Activated T-helper 1 cell treated with anti-CD3 and anti-CD28 coated beads, Interleukin-2, amount 50 U/mL, for 16 hours (primary cell): ENCODE data around the gene RAET1L.
"Not testable (repeated sequence)": the region's sequence is repeated elsewhere in the genome, so short reads cannot be mapped to it uniquely, and the experiment has no call there.

ENCODE experiments used
- DNase-seq, 2 donors: peaks; one replicate each; pipeline ENCODE4 v3.0.0-alpha.2; 2020; ENCODE audit warnings: low read depth in 1 of 2, low spot score in 1 of 2

The RAET1L gene

DNA sequence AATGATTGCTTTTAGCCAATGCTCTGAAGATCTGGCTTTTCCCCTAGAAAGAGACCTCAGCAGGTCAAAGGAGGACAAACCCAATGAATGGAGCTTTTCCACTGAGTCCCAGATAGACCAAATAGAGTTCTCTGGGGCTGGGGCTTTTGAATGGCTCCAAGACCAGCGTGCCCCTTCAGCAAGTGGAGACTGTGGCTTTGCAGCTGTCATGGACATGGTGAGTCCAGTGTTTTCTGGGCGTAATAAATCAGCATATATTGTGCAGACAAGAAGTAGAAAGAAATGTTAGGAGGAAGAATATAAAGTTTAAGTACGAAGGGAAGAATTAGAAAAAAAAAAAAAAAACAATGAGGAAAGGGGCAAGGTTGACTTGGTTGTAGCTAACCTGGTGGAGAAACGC, 33.5 kb downstream of the RAET1L start:
- no peak for DNase-seq

DNA sequence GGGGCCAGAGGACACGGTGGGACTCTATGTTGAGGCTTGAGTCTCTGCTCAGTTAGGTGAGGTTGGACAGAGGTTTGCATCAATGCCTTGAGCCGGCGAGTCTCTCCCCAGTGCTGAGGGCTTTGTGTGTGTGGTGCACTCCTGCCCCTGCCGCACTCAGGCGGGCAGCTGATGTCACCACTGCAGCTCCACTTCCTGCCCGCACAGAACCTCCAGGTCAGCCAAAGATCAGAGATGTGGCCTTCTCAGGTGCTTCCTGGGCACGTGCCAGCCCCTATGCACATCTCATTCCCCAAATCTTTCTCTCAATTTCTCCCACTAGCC, 33.9 kb downstream of the RAET1L start:
- DNase-seq = not testable (repeated sequence)

DNA sequence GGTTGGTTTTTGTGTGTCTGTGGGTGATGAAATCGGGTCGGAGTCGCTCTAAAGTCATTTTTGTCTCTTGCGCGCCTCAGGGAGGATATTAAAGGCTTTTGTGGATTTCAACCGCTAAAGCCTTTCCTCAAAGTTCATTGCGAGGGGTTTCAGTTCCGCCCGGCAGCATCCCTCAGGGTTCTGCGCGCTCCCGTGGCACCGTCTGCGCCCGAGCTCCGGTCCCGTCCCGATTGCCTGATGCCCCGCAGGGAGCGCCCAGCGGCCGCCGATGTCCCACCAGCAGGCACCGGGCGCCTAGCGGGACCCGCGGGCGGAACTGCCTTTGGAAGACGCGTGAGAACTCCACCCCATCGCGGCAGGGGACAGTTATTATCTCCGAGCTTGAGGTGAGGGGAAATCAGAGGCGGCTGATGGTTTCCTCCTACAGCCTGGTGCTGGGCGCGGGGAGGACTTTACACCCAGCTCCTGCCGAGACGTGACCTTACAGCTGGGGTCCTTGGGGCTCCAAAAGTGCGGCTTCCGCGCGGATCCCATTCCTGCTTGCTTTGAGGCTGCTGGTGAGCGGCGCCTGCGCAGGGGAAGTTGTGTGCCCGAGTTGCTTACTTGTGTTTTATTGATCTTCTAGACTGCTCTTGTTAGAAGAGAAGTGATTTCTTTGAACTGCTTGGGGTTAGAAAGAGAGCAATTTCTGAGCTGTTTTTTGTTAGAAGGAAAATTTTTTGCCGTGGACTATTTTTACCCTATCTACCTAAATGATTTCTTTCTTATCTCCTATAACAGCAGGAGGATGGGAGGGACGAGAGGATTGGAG, 34.5 kb downstream of the RAET1L start:
- no peak for DNase-seq

DNA sequence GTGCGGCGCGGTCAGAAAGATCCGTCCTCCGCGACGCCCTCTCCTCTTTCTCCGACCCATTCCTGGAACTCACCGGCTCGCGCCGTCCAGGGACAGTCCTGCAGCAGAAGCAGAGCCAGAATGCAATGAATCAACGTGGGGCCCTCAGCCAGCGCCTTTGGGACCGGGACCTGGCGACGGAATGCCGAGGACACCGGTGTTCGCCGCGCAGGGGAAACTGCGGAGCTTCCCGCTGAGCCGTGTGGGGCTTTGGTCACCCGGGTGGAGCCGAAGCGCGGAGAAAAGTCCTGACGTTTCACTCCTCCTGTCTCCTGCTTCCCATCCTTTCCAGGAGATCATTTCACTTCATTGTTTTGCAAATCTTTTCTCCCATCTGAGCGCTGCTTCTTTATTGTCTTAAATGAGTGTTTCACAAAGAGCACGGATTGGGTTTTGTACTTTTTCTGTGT, 35.1 kb downstream of the RAET1L start:
- no peak for DNase-seq

DNA sequence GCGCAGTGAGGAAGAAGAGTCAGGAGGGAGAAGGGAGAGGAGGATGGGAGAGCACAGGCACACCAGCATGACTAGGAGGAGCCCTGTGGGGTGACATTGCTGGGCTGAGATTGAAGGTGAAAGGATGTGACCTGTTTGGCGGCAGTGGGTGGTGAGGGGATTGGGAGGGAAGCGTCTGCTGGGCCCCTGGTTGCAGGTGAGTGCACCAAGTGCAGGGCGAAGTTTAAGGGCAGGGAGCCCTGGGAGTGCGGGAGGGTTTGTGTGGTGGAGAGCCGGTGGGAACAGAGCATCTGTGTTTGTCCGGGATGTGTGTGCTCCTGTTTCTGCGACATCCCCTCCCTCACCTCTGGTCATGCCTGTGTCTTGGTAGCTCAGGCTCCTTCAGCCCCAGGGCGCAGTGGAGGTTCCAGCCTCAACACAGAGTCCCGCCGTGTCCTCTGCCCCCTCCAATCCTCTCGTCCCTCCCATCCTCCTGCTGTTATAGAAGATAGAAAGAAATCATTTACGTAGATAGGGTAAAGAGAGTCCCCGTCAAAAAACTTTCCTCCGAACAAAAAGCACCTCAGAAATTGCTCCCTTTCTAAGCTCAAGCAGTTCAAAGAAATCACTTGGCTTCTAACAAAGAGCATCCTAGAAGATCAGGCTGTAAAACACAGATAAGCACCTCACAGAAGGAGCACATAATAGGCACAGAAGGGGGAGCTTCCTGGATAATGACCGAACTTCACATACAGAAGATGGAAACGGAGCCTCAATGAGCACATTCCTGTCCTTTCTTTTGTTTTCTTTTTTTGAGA, 36.6 kb downstream of the RAET1L start:
- no peak for DNase-seq

DNA sequence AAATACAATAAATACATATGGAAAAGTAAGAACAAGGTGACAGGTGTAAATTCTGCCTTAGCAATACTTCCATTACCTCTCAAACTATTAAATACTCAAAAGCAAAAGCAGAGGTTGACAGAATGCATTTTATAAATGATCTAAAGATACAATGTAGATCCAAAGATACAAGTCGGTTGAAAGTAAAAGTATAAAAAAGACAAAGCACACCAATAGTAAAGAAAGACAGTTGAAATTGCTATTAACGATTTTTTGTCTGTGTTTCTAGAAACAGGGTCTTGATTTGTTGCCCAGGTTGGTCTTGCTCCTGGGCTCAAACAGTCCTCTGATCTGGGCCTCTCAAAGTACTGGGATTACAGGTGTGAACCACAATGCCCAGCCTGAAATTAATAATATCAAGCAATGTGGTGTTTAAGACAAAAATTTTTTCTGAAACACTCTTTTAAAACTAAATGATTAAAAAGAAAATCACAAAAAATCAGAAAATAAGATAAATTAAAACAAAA, 37.7 kb downstream of the RAET1L start:
- DNase-seq = no peak

DNA sequence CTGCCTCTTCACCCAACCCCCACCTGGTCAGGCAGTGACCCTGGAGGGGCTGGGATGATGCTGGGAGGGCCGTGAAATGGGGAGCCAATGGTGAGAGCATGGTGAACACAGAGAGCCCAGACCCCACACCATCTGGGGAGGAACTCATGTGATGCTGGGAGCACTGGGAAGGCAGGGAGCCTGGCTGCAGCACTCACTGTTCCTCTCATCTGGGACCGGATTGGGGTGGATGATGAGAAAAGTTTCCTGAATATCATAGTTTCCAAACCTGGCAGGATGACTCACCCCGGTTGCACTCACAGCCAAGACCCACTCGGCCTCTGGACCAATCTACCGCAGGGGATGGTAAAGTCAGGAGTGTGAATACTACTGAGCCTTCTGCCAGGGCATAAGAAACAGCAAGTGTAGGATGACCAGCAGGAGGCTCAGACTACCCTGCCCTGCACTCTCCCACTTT, 39.8 kb downstream of the RAET1L start:
- no peak for DNase-seq

DNA sequence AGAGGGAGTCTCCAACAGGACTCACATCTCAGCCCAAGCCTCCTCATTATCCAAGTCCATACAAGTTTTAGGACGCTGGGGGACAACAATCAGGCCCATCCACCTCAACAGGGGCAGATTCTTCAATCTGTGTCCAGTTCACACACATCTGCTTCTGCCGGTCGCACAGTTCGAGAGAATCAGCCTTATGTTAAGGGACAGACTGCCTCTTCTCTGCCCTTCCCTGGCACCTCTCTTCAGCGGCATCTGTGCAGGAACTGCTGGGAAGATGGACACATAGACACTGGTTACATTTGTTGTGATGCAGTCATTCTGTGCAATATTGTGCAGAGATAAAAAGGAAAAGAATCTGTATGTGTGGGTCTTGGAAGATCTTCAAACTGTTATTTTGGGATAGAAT, 40.6 kb downstream of the RAET1L start:
- no peak for DNase-seq

DNA sequence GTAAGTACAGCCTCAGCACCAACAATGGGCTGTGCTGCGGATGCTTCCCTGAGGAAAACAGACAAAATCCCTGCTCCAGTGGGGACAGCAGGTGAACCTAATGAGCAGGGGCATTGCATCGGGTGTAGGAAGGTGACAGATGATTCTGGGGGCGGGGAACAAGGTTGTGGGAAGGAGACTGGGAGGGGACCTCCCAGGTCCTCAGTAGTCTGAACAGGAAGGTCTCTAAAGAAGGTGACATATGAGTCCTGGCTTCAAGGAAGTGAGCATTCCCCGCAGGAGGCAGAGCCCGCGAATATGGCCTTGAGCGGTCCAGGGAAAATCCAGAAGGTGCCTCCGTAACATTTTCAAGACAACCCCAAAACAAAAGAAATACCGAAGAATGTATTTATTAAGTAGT, 42.2 kb downstream of the RAET1L start:
- DNase-seq = no peak

DNA sequence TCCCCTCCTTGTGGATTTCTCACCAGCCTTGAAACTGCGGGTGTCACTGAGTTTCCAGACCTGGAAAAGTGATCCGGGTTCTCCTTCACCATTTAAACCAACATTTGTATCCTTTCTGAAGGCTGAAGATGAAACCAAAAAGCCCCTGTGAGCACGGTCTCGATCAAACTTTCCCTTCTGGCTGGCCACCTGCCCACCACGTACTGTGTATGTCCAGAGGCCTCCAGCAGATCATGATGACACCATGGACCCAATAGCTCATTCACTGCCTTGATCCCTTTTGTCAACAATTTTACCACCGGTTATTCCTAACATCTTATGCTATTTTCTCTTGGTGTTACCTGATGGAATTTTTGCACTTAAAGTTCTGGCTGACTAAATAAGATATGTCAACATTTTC, 46.0 kb downstream of the RAET1L start:
- DNase-seq = no peak

DNA sequence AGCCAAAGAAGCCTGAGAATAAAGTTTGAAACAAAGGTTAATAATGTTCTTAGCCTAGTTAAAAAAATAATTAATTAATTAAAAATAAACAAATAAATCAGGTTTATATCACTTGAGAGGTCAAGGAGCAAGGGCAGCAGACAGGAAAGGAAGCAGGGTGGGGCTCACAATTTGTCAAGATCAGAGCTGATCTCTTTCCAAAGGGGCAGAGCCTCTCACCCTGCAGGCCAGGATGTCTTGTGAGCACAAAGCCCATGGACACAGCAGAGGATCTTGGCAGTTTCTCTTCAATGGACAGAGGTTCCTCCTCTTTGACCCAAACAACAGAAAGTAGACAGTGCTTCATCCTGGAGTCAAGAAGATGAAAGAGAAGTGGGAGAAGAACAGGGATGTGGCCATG, 46.7 kb downstream of the RAET1L start:
- DNase-seq = no peak

DNA sequence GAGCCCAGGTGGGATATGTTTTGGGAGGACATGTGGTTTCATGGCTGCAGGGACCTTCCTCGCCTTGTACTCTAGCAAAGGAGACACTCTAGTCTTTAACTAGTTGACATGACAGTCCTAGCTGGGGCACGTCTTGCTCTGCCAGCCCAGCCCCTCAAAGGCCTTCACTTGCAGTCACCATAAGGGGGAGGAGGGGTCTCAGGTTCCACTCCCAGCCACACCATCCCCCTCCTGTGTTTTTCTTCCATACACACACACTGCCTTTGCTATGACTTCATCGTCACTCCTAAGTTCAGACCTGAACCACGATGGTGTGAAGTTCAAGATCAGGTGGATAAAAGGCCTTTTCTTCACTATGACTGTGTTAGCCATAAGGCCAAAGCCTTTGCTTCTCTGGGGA, 48.1 kb downstream of the RAET1L start:
- no peak for DNase-seq

DNA sequence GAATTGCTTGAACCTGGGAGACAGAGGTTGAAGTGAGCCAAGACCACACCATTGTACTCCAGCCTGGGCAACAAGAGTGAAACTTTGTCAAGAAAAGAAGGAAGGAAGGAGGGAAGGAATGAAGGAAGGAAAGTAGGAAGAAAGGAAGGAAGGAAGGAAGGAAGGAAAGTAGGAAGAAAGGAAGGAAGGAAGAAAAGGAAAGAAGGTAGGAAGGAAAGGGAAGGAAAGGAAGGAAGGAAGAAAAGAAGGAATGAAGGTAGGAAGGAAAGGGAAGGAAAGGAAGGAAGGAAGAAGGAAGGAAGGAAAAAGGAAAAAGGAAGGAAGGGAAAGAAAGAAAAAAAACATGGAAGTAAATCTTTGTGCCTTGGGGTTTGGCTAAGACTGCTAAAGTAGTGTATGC, 49.9 kb downstream of the RAET1L start:
- no peak for DNase-seq

DNA sequence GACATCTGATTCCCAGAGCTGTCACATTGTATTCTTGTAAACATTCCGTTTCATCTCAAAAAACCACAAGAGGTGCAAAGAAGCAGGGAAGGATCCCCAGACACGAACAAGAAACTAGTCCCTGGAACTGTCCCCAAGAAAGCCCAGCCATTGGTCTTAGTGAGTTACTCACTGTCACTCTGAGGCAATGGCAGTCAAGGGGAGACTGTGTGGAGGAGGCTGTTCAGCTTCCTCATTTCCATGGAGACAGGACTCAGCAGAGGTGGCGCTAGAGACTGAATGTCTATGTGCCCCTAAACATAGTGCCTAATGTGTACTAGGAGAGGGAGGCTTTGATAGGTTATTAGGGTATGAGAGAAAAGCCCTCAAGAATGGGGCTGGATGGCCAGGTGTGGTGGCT, 50.5 kb downstream of the RAET1L start:
- DNase-seq = no peak

DNA sequence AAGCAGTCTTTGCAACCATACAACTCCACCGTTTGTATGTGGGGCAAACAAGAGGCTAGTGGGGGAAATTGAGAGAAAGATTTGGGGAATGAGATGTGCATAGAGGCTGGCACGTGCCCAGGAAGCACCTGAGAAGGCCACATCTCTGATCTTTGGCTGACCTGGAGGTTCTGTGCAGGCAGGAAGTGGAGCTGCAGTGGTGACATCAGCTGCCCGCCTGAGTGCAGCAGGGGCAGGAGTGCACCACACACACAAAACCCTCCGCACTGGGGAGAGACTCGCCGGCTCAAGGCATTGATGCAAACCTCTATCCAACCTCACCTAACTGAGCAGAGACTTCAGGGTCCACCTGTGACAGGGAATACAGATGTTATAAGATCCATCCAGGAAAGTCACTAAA, 50.9 kb downstream of the RAET1L start:
- DNase-seq = not testable (repeated sequence)

DNA sequence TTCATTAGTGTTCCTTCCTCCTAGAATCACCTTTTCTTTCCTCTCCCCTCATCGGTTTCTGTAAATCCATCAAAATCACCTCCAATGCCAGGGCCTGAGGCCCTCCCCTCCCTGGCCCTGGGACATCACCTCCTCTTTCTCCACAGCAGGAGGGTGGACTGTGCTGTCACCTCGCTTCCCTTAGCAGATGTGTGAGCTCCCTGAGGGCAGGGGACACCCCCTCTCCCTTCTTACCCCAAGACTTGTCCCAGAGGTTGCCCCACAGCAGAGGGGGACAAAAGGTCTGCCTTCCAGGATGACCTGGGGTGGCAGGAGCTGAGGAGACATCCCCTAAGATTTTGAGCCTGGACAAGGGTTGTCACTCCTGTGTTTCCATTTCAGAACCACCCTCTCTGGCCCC, 55.7 kb downstream of the RAET1L start:
- no peak for DNase-seq

DNA sequence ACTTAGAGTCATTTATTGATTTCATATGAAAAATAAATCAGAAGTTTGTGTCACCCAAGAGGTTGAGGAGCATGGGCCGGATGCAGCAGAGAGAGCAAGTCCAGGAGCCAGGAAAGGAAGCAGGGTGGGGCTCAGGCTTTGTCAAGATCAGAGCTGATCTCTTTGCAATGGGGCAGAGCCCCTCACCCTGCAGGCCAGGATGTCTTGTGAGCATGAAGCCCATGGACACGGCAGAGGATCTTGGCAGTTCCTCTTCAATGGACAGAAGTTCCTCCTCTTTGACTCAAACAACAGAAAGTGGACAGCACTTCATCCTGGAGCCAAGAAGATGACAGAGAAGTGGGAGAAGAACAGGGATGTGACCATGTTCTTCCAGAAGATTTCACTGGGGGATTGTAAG, 56.4 kb downstream of the RAET1L start:
- not testable (repeated sequence) for DNase-seq
